IMR-90 (cell line): Measurements from ENCODE around the gene HCN3. TPM values are rescaled to one million over a fixed set of nuclear protein-coding genes. Genes with fewer than 3 reads are reported as not detected.
A peak's percentile ranks its signal among the peaks of the same experiment; 100 is the strongest.

Experiments used
- ATAC-seq: fragments of 200-7000 bp; cut with Tn5 transposase; 2 replicates; pipeline ENCODE4 v1.9.1; 2020; ENCODE audit warnings: low read depth, mild to moderate bottlenecking, moderate library complexity
- BruUV-seq: library from RNA; stranded (reverse); fragments of 400-500 nt; replicated peaks from 2 replicates; lab custom pipeline; 2021; lab: Mats Ljungman, UMichigan
- CTCF ChIA-PET: fragments of 300-600 bp; formaldehyde crosslinking; extraction: SDS; loops from one replicate; lab custom pipeline; 2021; ENCODE audit warnings: antibody characterized with exemption; lab: Yijun Ruan, JAX
- POLR2A ChIA-PET: fragments of 300-600 bp; sonication (Branson Sonifier 250); formaldehyde crosslinking; loops from one replicate; lab custom pipeline; 2022; ENCODE audit warnings: antibody characterized with exemption; ENCODE audit not compliant: unreplicated experiment; lab: Charles Lee
- DNase-seq: peaks from one replicate; pipeline ENCODE4 v3.0.0; 2013
- H2AFZ ChIP-seq: replicated peaks from 2 replicates; pipeline ENCODE3; 2013; ENCODE audit warnings: low read length, mild to moderate bottlenecking; ENCODE audit not compliant: poor library complexity
- H2AK5ac ChIP-seq: 2 replicates; pipeline ENCODE4 v1.6.1; 2013; ENCODE audit warnings: low read depth, low read length, inconsistent platforms
- H2AK9ac ChIP-seq: replicated peaks from 2 replicates; pipeline ENCODE3; 2013; ENCODE audit warnings: mild to moderate bottlenecking, low read depth, low read length, moderate library complexity; ENCODE audit not compliant: poor library complexity
- H2BK120ac ChIP-seq: 2 replicates; pipeline ENCODE4 v1.6.1; 2013; ENCODE audit warnings: low read depth, low read length, inconsistent platforms
- H2BK15ac ChIP-seq: 3 replicates; pipeline ENCODE4 v1.6.1; 2013; ENCODE audit warnings: low read depth, low read length, inconsistent platforms
- H2BK20ac ChIP-seq: 2 replicates; pipeline ENCODE4 v1.6.1; 2013; ENCODE audit warnings: low read depth, mild to moderate bottlenecking, inconsistent platforms, low read length, moderate library complexity
- H2BK5ac ChIP-seq: 2 replicates; pipeline ENCODE4 v1.6.1; 2013; ENCODE audit warnings: mild to moderate bottlenecking, low read depth, low read length, inconsistent platforms; ENCODE audit not compliant: poor library complexity, severe bottlenecking
- H3K14ac ChIP-seq: replicated peaks from 2 replicates; pipeline ENCODE4 v1.6.1; 2013; ENCODE audit warnings: low read depth, low read length, inconsistent platforms
- H3K18ac ChIP-seq: 2 replicates; pipeline ENCODE4 v1.6.1; 2013; ENCODE audit warnings: low read depth, low read length, control low read depth
- H3K23ac ChIP-seq: 2 replicates; pipeline ENCODE4 v1.6.1; 2013; ENCODE audit warnings: low read depth, low read length, inconsistent platforms
- H3K27ac ChIP-seq: 2 replicates; pipeline ENCODE4 v1.5.1; 2013; ENCODE audit warnings: mild to moderate bottlenecking, control low read depth, low read length; ENCODE audit not compliant: insufficient read depth
- H3K27me3 ChIP-seq: 2 replicates; pipeline ENCODE4 v1.6.1; 2013; ENCODE audit warnings: low read length; ENCODE audit not compliant: control insufficient read depth, insufficient read depth
- H3K36me3 ChIP-seq: 2 replicates; pipeline ENCODE4 v1.6.1; 2013; ENCODE audit warnings: low read length, mixed read lengths; ENCODE audit not compliant: control insufficient read depth, insufficient read depth
- H3K4ac ChIP-seq: 2 replicates; pipeline ENCODE4 v1.6.1; 2013; ENCODE audit warnings: low read depth, low read length, inconsistent platforms
- H3K4me1 ChIP-seq: 2 replicates; pipeline ENCODE4 v1.6.1; 2013; ENCODE audit warnings: low read length, mixed read lengths; ENCODE audit not compliant: control insufficient read depth, insufficient read depth
- H3K4me2 ChIP-seq: 2 replicates; pipeline ENCODE4 v1.6.1; 2013; ENCODE audit warnings: low read depth, mild to moderate bottlenecking, control low read depth, low read length, moderate library complexity
- H3K4me3 ChIP-seq: 2 replicates; pipeline ENCODE4 v1.5.1; 2013; ENCODE audit warnings: low read depth, mild to moderate bottlenecking, control low read depth, low read length, moderate library complexity; ENCODE audit not compliant: insufficient read depth
- H3K56ac ChIP-seq: 2 replicates; pipeline ENCODE4 v1.6.1; 2013; ENCODE audit warnings: low read length, inconsistent platforms; ENCODE audit not compliant: insufficient read depth; ENCODE audit errors: extremely low read depth
- H3K79me1 ChIP-seq, 2 experiments: 2 replicates each; pipeline ENCODE4 v1.6.1; 2013; ENCODE audit warnings: low read length in 2 of 2, inconsistent platforms in 1 of 2, low read depth in 1 of 2
- H3K9ac ChIP-seq: 2 replicates; pipeline ENCODE4 v1.6.1; 2013; ENCODE audit warnings: low read depth, low read length, control low read depth
- H3K9me1 ChIP-seq: 2 replicates; pipeline ENCODE4 v1.6.1; 2013; ENCODE audit warnings: low read length, inconsistent platforms; ENCODE audit not compliant: insufficient read depth
- H3K9me3 ChIP-seq: 2 replicates; pipeline ENCODE4 v1.6.1; 2013; ENCODE audit warnings: low read length; ENCODE audit not compliant: control insufficient read depth, insufficient read depth
- H4K20me1 ChIP-seq: 2 replicates; pipeline ENCODE4 v1.6.1; 2013; ENCODE audit warnings: low read length, inconsistent platforms; ENCODE audit not compliant: insufficient read depth
- H4K5ac ChIP-seq: 2 replicates; pipeline ENCODE4 v1.6.1; 2013; ENCODE audit warnings: mild to moderate bottlenecking, low read depth, low read length, control low read depth
- H4K8ac ChIP-seq, 2 experiments: 2 replicates each; pipeline ENCODE4 v1.6.1; 2013; ENCODE audit warnings: low read depth in 2 of 2, low read length in 2 of 2, control low read depth in 1 of 2, inconsistent platforms in 1 of 2
- H4K91ac ChIP-seq: 2 replicates; pipeline ENCODE4 v1.6.1; 2013; ENCODE audit warnings: low read depth, low read length, inconsistent platforms; ENCODE audit not compliant: insufficient read depth
- BHLHE40 ChIP-seq: fragments of 150-350 bp; IDR thresholded peaks from 2 replicates; pipeline ENCODE4 v1.6.1; 2016; ENCODE audit warnings: mild to moderate bottlenecking, low read depth, low read length
- FOS ChIP-seq: fragments of 150-350 bp; IDR thresholded peaks from 2 replicates; pipeline ENCODE4 v1.6.1; 2016; ENCODE audit warnings: low read depth, low read length
- MAZ ChIP-seq: IDR thresholded peaks from 2 replicates; pipeline ENCODE4 v1.6.1; 2012; ENCODE audit warnings: low read depth, mild to moderate bottlenecking, low read length, improper control_type of control experiment, moderate library complexity, borderline replicate concordance
- POLR2A ChIP-seq: IDR thresholded peaks from 2 replicates; pipeline ENCODE4 v1.6.1; 2012; ENCODE audit warnings: mild to moderate bottlenecking, low read depth, low read length
- WGBS, 2 experiments: methylation state at CpG; one replicate each; pipeline versions ENCODE4 v1.1.5 to v1.1.7; 2013; ENCODE audit warnings: missing lambda C conversion rate in 2 of 2; ENCODE audit not compliant: insufficient read length in 1 of 2; ENCODE audit errors: extremely low coverage in 2 of 2; 5-methylcytosine and 5-hydroxymethylcytosine counted together
- dilution Hi-C: fragments of 300-500 bp; cut with HindIII; formaldehyde crosslinking; loops from one replicate; pipeline ENCODE4 v1.14.3; 2018; ENCODE audit warnings: low sequenced_read_pairs; ENCODE audit not compliant: unreplicated experiment
- in situ Hi-C: fragments of 300-500 bp; cut with MboI; formaldehyde crosslinking; loops from 3 replicates; pipeline ENCODE4 v1.14.3; 2019; ENCODE audit warnings: low sequenced_read_pairs, inconsistent platforms, mixed read lengths
- intact Hi-C: fragments of 100-400 bp; cut with micrococcal nuclease; formaldehyde crosslinking; loops from 2 replicates; pipeline ENCODE4 v1.10.0; 2022
- polyA plus RNA-seq, 3 experiments: library from polyadenylated mRNA; depleted of rRNA; stranded (reverse); fragments of >200 nt; gene quantifications; 2 replicates each; pipeline ENCODE4 v1.2.3, GENCODE V29; 2012; ENCODE audit warnings: low replicate concordance in 1 of 3
- total RNA-seq: library from RNA; depleted of rRNA; stranded (reverse); fragments of >200 nt; gene quantifications from 2 replicates; pipeline ENCODE4 v1.2.3, GENCODE V29; 2012
- TF ChIP-seq, protein P1 (sequence below): fragments of 150-350 bp; IDR thresholded peaks from 2 replicates; pipeline ENCODE4 v1.6.1; 2016; ENCODE audit warnings: low read depth, mild to moderate bottlenecking, low read length, moderate library complexity, borderline replicate concordance

Gene HCN3
- total and polyA plus RNA-seq, 2 of the 4 experiments (the other 2 are of a cell fraction) = 0.36 to 2.7 TPM

DNA sequence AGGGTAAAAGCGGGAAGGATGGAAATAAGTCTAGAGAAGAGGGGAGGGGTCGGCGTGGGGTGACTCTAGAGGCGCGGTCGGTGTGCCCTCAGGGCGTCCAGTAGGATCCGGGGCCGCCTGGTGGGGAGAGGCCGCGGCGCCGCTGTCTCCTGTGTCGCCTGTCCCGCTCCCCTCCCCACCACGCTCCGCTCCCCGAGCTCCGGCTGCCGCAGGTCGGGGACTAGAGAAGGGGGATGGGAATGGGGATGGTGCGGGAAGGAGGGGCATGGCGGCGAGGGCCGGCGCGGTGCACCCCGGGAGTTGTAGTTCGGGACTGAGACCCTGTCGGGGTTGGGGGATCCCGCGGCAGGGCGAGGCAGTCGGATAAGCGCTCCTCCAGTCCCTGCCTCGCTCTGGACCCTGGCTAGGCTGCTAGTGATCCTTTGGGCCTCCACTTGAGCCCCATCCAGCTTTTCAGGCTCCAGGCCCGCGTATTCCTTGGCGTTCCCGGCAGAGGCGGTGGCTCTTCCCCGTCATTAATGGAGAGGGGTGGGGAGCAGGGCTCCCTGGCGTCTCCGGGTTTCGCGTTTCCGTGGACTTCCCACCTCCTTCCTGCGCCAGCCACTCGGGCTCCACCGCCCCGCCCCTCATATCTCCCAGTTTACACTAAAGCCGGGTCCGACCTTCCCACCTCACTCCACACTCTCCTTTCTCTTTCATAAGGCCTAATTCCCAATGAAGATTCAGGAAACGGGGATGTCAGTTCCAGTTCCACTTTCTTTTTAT lies 21.8 kb upstream of the HCN3 start, which contains the start of gene ENTREP3:
TSS of gene ENTREP3 (minus strand) at position 241 of the 765 bp plus-strand sequence. CDS start 606 bp downstream, outside the sequence.
- dilution Hi-C loops = no loop called here
- intact Hi-C loops = no loop called here

More for the DNA sequence above, 21.8 kb upstream of the HCN3 start, which contains the start of gene ENTREP3:
- H3K4me3 ChIP-seq = peak within 1 kb of the TSS; percentile 71
- H3K9me3 ChIP-seq = no peaks in the 10 kb centered on the region
- no TSS peak for BruUV-seq
- H3K9me1 ChIP-seq = peaks cover 4% of the 10 kb centered on the region
- H3K79me1 ChIP-seq = peaks cover 16 to 46% of the 10 kb centered on the region in 2 experiments
- peak within 1 kb of the TSS; percentile 75; the same call in 1 of the 2 replicates for H2BK20ac ChIP-seq
- peak within 1 kb of the TSS; percentile 97 for H2AK5ac ChIP-seq
- H2AK9ac ChIP-seq = peak within 1 kb of the TSS; percentile 99
- peak; percentile 86 for ATAC-seq
- peak within 1 kb of the TSS; percentile 93 for H4K91ac ChIP-seq
- POLR2A ChIA-PET = interaction anchor here (0.6 kb wide), 1 partner anchor 11 kb away, joined by 6 read pairs; no protein-coding TSS in a partner anchor
- H3K27me3 ChIP-seq = no peaks in the 10 kb centered on the region
- H3K4ac ChIP-seq = peak within 1 kb of the TSS; percentile 99
- peak within 1 kb of the TSS; percentile 96 for H2BK120ac ChIP-seq
- peak within 1 kb of the TSS; percentile 100 for H3K4me2 ChIP-seq
- peak within 1 kb of the TSS; percentile 88 for H2BK5ac ChIP-seq
- H3K36me3 ChIP-seq = peaks cover 15% of the 10 kb centered on the region
- H2AFZ ChIP-seq = peak within 1 kb of the TSS; percentile 98
- H3K9ac ChIP-seq = peak within 1 kb of the TSS; percentile 73
- peak within 1 kb of the TSS; percentile 66 for H3K18ac ChIP-seq
- H3K4me1 ChIP-seq = peaks cover 17% of the 10 kb centered on the region
- peak within 1 kb of the TSS; percentile 17 to 99; a peak in 3 of 4 replicates for H4K8ac ChIP-seq
- WGBS, 2 experiments = 2% methylated on average over 15 of the region's 54 CpGs; no CpG with 5 or more reads in 1 of the 2 experiments
- H3K23ac ChIP-seq = peak within 1 kb of the TSS; percentile 99
- H4K20me1 ChIP-seq = no peaks in the 10 kb centered on the region
- H3K27ac ChIP-seq = peak within 1 kb of the TSS; percentile 86
- peak; percentile 78 for DNase-seq
- H3K56ac ChIP-seq = peak within 1 kb of the TSS; percentile 55; the same call in 1 of the 2 replicates
- in situ Hi-C loops = no loop called here
- H2BK15ac ChIP-seq = no peak within 1 kb of the TSS; the same call in 2 of the 3 replicates
- CTCF ChIA-PET = interaction anchor here (0.6 kb wide), 1 partner anchor 725 kb away, joined by 3 read pairs; no protein-coding TSS in a partner anchor
- peak within 1 kb of the TSS; percentile 94 for H4K5ac ChIP-seq
- peak within 1 kb of the TSS; percentile 94 for H3K14ac ChIP-seq
- TF ChIP-seq BHLHE40 (no peak), MAZ (peak; percentile 86; the same call in 1 of the 2 replicates), FOS (no peak), POLR2A (0 out of 2 replicates have a peak, but pooled peaks have one; percentile 33)
- TF ChIP-seq, protein P1, sequence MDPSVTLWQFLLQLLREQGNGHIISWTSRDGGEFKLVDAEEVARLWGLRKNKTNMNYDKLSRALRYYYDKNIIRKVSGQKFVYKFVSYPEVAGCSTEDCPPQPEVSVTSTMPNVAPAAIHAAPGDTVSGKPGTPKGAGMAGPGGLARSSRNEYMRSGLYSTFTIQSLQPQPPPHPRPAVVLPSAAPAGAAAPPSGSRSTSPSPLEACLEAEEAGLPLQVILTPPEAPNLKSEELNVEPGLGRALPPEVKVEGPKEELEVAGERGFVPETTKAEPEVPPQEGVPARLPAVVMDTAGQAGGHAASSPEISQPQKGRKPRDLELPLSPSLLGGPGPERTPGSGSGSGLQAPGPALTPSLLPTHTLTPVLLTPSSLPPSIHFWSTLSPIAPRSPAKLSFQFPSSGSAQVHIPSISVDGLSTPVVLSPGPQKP = no peak
